NCI-H1694 treated with DMSO at 0.1 percent for 48 hours (cell line): Measurements from ENCODE around the gene TMC3.

ENCODE experiments used
- DNase-seq: peaks from one replicate; lab custom pipeline; 2025; lab: John Stamatoyannopoulos, UW

Gene TMC3

GRCh38 chr15:81297603-81298575 is 76.1 kb downstream of the TMC3 start:
- no peak for DNase-seq

- no peak for DNase-seq
These were observed 76.9 kb downstream of the TMC3 start for GRCh38 chr15:81297147-81297572.

- DNase-seq: no peak
These were observed 77.3 kb downstream of the TMC3 start for GRCh38 chr15:81296673-81297072.

GRCh38 chr15:81296186-81296585 is 77.8 kb downstream of the TMC3 start:
- DNase-seq: no peak

- DNase-seq: no peak
These were observed 78.4 kb downstream of the TMC3 start for GRCh38 chr15:81295486-81296121.

- no peak for DNase-seq
These were observed 79.5 kb downstream of the TMC3 start for GRCh38 chr15:81294516-81294880.

- DNase-seq: no peak
These were observed 80.1 kb downstream of the TMC3 start for GRCh38 chr15:81293728-81294515.

- no peak for DNase-seq
These were observed 81.5 kb downstream of the TMC3 start for GRCh38 chr15:81292523-81293001.

GRCh38 chr15:81291916-81292522 is 82.0 kb downstream of the TMC3 start:
- DNase-seq: no peak

GRCh38 chr15:81289910-81290309 is 84.1 kb downstream of the TMC3 start:
- DNase-seq: no peak

GRCh38 chr15:81288616-81289015 is 85.4 kb downstream of the TMC3 start:
- DNase-seq: no peak

- DNase-seq: no peak
These were observed 86.0 kb downstream of the TMC3 start for GRCh38 chr15:81288040-81288439.

- no peak for DNase-seq
These were observed 87.3 kb downstream of the TMC3 start for GRCh38 chr15:81286621-81287121.

- DNase-seq: no peak
These were observed 88.6 kb downstream of the TMC3 start for GRCh38 chr15:81285461-81285860.

- DNase-seq: no peak
These were observed 89.6 kb downstream of the TMC3 start for GRCh38 chr15:81284256-81285031.

- no peak for DNase-seq
These were observed 91.1 kb downstream of the TMC3 start for GRCh38 chr15:81282911-81283310.

- no peak for DNase-seq
These were observed 91.5 kb downstream of the TMC3 start for GRCh38 chr15:81282606-81282895.

GRCh38 chr15:81281766-81282605 is 92.0 kb downstream of the TMC3 start:
- DNase-seq: no peak

- DNase-seq: no peak
These were observed 92.6 kb downstream of the TMC3 start for GRCh38 chr15:81281456-81281735.
